Mesendoderm (in vitro differentiated cells): ENCODE data around the gene SCAF11.
A peak's percentile ranks its signal among the peaks of the same experiment; 100 is the strongest.

ENCODE experiments used
- DNase-seq: peaks from one replicate; pipeline ENCODE4 v3.0.0; 2013
- H2AK5ac ChIP-seq: 2 replicates; pipeline ENCODE4 v1.6.1; 2013; ENCODE audit warnings: low read length, inconsistent platforms
- H2BK120ac ChIP-seq: 2 replicates; pipeline ENCODE4 v1.6.1; 2013; ENCODE audit warnings: low read depth, mild to moderate bottlenecking, low read length, moderate library complexity, mixed read lengths
- H2BK15ac ChIP-seq: replicated peaks from 2 replicates; pipeline ENCODE4 v1.6.1; 2013; ENCODE audit warnings: low read depth, mild to moderate bottlenecking, moderate library complexity
- H2BK5ac ChIP-seq: 2 replicates; pipeline ENCODE4 v1.6.1; 2013; ENCODE audit warnings: low read length, inconsistent platforms
- H3K18ac ChIP-seq: 2 replicates; pipeline ENCODE4 v1.6.1; 2013; ENCODE audit warnings: mild to moderate bottlenecking, low read length, mixed read lengths
- H3K23ac ChIP-seq: one replicate; pipeline ENCODE4 v1.6.1; 2013; ENCODE audit warnings: low read length
- H3K27ac ChIP-seq: 2 replicates; pipeline ENCODE4 v1.5.1; 2013; ENCODE audit warnings: low read depth, mild to moderate bottlenecking, inconsistent platforms, low read length, moderate library complexity
- H3K27me3 ChIP-seq: 2 replicates; pipeline ENCODE4 v1.6.1; 2013; ENCODE audit warnings: low read length, control low read depth, mild to moderate bottlenecking, inconsistent platforms; ENCODE audit not compliant: insufficient read depth, poor library complexity
- H3K36me3 ChIP-seq: 2 replicates; pipeline ENCODE4 v1.6.1; 2013; ENCODE audit warnings: low read length, inconsistent platforms; ENCODE audit not compliant: control insufficient read depth, insufficient read depth
- H3K4ac ChIP-seq: one replicate; pipeline ENCODE4 v1.6.1; 2013; ENCODE audit warnings: low read depth, mild to moderate bottlenecking, low read length, moderate library complexity
- H3K4me1 ChIP-seq: 2 replicates; pipeline ENCODE4 v1.6.1; 2013; ENCODE audit warnings: low read depth, low read length, inconsistent platforms; ENCODE audit not compliant: control insufficient read depth
- H3K4me2 ChIP-seq: 2 replicates; pipeline ENCODE4 v1.6.1; 2013; ENCODE audit warnings: low read length
- H3K4me3 ChIP-seq: 2 replicates; pipeline ENCODE4 v1.5.1; 2013; ENCODE audit warnings: mild to moderate bottlenecking, low read length
- H3K56ac ChIP-seq: one replicate; pipeline ENCODE4 v1.6.1; 2013; ENCODE audit warnings: low read length
- H3K79me1 ChIP-seq: 2 replicates; pipeline ENCODE4 v1.6.1; 2013; ENCODE audit warnings: low read length, inconsistent platforms
- H3K79me2 ChIP-seq: 2 replicates; pipeline ENCODE4 v1.6.1; 2013; ENCODE audit warnings: mild to moderate bottlenecking, low read length; ENCODE audit not compliant: control insufficient read depth, insufficient read depth
- H3K9ac ChIP-seq: 2 replicates; pipeline ENCODE4 v1.6.1; 2013; ENCODE audit warnings: low read length, inconsistent platforms
- H4K5ac ChIP-seq: one replicate; pipeline ENCODE4 v1.6.1; 2013; ENCODE audit warnings: low read length
- H4K8ac ChIP-seq: one replicate; pipeline ENCODE4 v1.6.1; 2013; ENCODE audit warnings: low read depth, mild to moderate bottlenecking, control low read depth, low read length, moderate library complexity
- WGBS: extraction: QIAGEN DNeasy Blood & Tissue Kit; methylation state at CpG from one replicate; pipeline ENCODE4 v1.1.7; 2013; ENCODE audit warnings: low lambda C conversion rate, missing lambda C conversion rate; ENCODE audit not compliant: insufficient coverage; ENCODE audit errors: extremely low coverage; 5-methylcytosine and 5-hydroxymethylcytosine counted together

The SCAF11 gene

GRCh38 chr12:45994736-45995135, 4.4 kb upstream of the SCAF11 start:
- no peak for DNase-seq
- no peak overlapping the region for H3K4me3 ChIP-seq
- no peaks in the 10 kb centered on the region for H3K36me3 ChIP-seq
- H3K9ac ChIP-seq: no peak overlapping the region
- no peak overlapping the region for H3K56ac ChIP-seq
- no peak overlapping the region for H3K4me2 ChIP-seq
- H3K79me2 ChIP-seq: no peaks in the 10 kb centered on the region
- no peak overlapping the region for H2BK120ac ChIP-seq
- no peak overlapping the region for H4K8ac ChIP-seq
- H3K27ac ChIP-seq: no peak overlapping the region
- no peak overlapping the region for H4K5ac ChIP-seq
- no peaks in the 10 kb centered on the region for H3K27me3 ChIP-seq
- H3K79me1 ChIP-seq: no peaks in the 10 kb centered on the region
- H3K23ac ChIP-seq: no peak overlapping the region
- H3K18ac ChIP-seq: no peak overlapping the region
- no peak overlapping the region for H2BK5ac ChIP-seq
- H2BK15ac ChIP-seq: no peak overlapping the region
- no peak overlapping the region for H2AK5ac ChIP-seq
- WGBS: no CpG with 5 or more reads among the region's 2 CpGs
- no peak overlapping the region for H3K4ac ChIP-seq
- H3K4me1 ChIP-seq: no peaks in the 10 kb centered on the region

- no peak overlapping the region for H4K5ac ChIP-seq
- H3K23ac ChIP-seq: no peak overlapping the region
- peaks cover 4% of the 10 kb centered on the region for H3K79me1 ChIP-seq
- H3K18ac ChIP-seq: peak overlapping the region; percentile 85
- peak overlapping the region; percentile 49 for H3K4me2 ChIP-seq
- no peaks in the 10 kb centered on the region for H3K36me3 ChIP-seq
- peak overlapping the region; percentile 78 for H3K9ac ChIP-seq
- H3K79me2 ChIP-seq: peaks cover 22% of the 10 kb centered on the region
- H3K56ac ChIP-seq: peak overlapping the region; percentile 91
- no peak overlapping the region for H2BK15ac ChIP-seq
- peak overlapping the region; percentile 74 for H3K4ac ChIP-seq
- H3K27me3 ChIP-seq: no peaks in the 10 kb centered on the region
- DNase-seq: peak; percentile 90
- H3K27ac ChIP-seq: peak overlapping the region; percentile 72
- H2BK120ac ChIP-seq: no peak overlapping the region
- peak overlapping the region; percentile 5 for H2BK5ac ChIP-seq
- H3K4me3 ChIP-seq: no peak overlapping the region
- H4K8ac ChIP-seq: no peak overlapping the region
- no CpG with 5 or more reads among the region's 71 CpGs for WGBS
- H3K4me1 ChIP-seq: peaks cover 6% of the 10 kb centered on the region
- no peak overlapping the region for H2AK5ac ChIP-seq
These were observed 1.2 kb upstream of the SCAF11 start for GRCh38 chr12:45991284-45992249.

GRCh38 chr12:45989721-45990467, 480 bp downstream of the SCAF11 start:
- Histone ChIP-seq H3K36me3 (no peaks in the 10 kb centered on the region), H3K4me1 (peaks cover 7% of the 10 kb centered on the region), H3K18ac (peak overlapping the region; percentile 51), H3K27ac (peak overlapping the region; percentile 92), H2BK120ac (no peak overlapping the region), H2BK5ac (peak overlapping the region; percentile 72), H3K79me1 (peaks cover 11% of the 10 kb centered on the region), H3K4ac (no peak overlapping the region), H4K8ac (no peak overlapping the region), H3K23ac (no peak overlapping the region), H3K79me2 (peaks cover 37% of the 10 kb centered on the region), H3K9ac (peak overlapping the region; percentile 95), H3K4me3 (peak overlapping the region; percentile 96), H3K27me3 (no peaks in the 10 kb centered on the region), H2AK5ac (no peak overlapping the region), H4K5ac (no peak overlapping the region), H3K56ac (peak overlapping the region; percentile 97), H2BK15ac (no peak overlapping the region), H3K4me2 (peak overlapping the region; percentile 27)
- DNase-seq: peak; percentile 68
- WGBS: no CpG with 5 or more reads among the region's 71 CpGs

GRCh38 chr12:45989287-45989686, 1.1 kb downstream of the SCAF11 start:
- Histone ChIP-seq H3K56ac (peak overlapping the region; percentile 97), H3K23ac (no peak overlapping the region), H2AK5ac (no peak overlapping the region), H2BK120ac (no peak overlapping the region), H3K4ac (no peak overlapping the region), H4K8ac (no peak overlapping the region), H3K27ac (peak overlapping the region; percentile 92), H3K4me1 (peaks cover 7% of the 10 kb centered on the region), H3K79me1 (peaks cover 11% of the 10 kb centered on the region), H4K5ac (no peak overlapping the region), H3K4me2 (peak overlapping the region; percentile 24), H3K27me3 (no peaks in the 10 kb centered on the region), H3K18ac (peak overlapping the region; percentile 51), H3K79me2 (peaks cover 41% of the 10 kb centered on the region), H2BK15ac (no peak overlapping the region), H3K36me3 (no peaks in the 10 kb centered on the region), H3K4me3 (peak overlapping the region; percentile 96), H3K9ac (peak overlapping the region; percentile 95), H2BK5ac (no peak overlapping the region)
- no CpG with 5 or more reads among the region's 10 CpGs for WGBS
- DNase-seq: no peak

DNA sequence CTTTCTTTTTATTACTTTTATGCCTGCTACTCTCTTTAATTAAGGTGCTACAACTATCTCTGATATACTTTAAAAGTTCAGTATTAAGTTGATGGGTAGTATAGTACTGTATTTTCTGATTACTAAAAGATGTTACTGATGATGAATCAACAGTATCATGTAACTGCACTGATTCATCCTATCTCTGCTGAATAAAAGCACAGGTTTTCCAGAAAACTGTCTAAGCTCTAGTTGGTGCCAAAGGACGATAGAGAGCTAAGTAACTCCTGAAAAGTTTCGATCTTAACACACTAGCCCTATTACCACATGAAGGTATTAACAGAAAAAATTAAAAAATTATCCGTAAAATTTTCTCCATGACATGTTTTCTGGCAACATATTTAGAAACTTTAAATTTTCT, 2.1 kb downstream of the SCAF11 start:
- 100% methylated on average over 1 of the region's 3 CpGs for WGBS

More for the DNA sequence above, 2.1 kb downstream of the SCAF11 start:
- Histone ChIP-seq H3K79me2 (peaks cover 48% of the 10 kb centered on the region), H3K4me1 (peaks cover 7% of the 10 kb centered on the region), H2BK5ac (no peak overlapping the region), H3K56ac (no peak overlapping the region), H3K4me2 (no peak overlapping the region), H2BK15ac (no peak overlapping the region), H3K9ac (no peak overlapping the region), H3K27ac (no peak overlapping the region), H3K4ac (no peak overlapping the region), H3K79me1 (peaks cover 11% of the 10 kb centered on the region), H4K5ac (no peak overlapping the region), H3K23ac (no peak overlapping the region), H2BK120ac (no peak overlapping the region), H3K18ac (no peak overlapping the region), H3K27me3 (no peaks in the 10 kb centered on the region), H3K36me3 (no peaks in the 10 kb centered on the region), H3K4me3 (no peak overlapping the region), H4K8ac (no peak overlapping the region), H2AK5ac (no peak overlapping the region)
- no peak for DNase-seq
